Activated CD4-positive, alpha-beta T cell treated with anti-CD3 and anti-CD28 coated beads, Interleukin-2, Interleukin-6, amounts not matched to agents 100 ng/mL and 50 ng/mL, durations not matched to agents 16 hours and 8 hours (primary cell): ENCODE data around the gene ZSCAN16.
A peak's percentile ranks its signal among the peaks of the same experiment; 100 is the strongest.
"Not testable (repeated sequence)": the region's sequence is repeated elsewhere in the genome, so short reads cannot be mapped to it uniquely, and the experiment has no call there.

Experiments
- DNase-seq: peaks from one replicate; pipeline ENCODE4 v3.0.0-alpha.2; 2020

ZSCAN16 gene

DNA sequence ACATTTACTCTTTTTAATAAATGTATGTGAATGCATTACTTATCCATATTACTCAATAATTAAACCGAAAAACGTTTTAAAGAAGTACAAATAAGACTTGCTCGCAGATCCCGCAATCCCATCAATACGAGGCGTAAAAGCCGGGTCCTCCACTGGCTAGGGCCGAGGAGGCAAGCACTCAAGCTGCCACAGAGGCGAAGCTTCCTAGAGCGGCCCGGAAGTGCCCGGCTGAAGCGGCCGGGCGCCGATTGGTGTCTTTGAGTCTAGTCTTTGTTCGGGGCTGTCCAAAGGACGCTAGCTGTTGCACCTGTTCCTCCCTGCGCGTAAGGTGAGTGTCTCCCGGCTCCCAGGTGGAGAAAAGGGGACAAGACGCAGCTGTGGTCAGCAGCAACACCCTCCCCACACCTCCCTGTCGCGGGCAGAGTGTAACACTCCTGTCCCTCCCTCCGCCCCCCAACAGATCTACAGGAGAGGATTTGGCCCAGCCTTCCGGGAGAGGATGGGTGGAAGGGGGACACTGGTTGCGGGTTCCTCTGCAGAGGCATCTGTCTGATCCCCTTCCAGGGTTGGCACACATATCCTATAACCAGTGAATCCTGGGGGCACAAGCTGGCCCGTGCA lies at the start of gene ZSCAN16:
ZSCAN16 (plus strand) TSS at position 260 of the 621 bp plus-strand sequence. CDS start 835 bp downstream, outside the sequence.
- peak; percentile 86 for DNase-seq

DNA sequence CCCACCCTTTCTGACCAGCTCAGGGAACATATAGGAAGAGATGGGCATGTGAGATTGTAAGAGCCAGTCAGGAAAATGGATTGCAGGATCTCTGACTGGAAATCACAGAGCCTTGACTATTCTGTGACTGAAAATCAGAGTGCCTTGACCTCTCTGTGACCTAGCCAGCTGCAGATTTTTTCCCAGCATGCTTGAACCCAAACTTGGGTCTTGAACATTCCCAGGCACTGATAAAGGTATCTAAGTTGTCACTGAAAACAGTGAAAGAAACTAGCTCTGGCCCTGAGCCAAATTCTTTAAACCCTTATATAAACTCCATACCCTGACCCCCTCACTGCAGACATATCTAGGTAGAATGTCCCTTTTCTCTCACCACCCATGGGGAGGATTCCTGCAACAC lies 46.4 kb upstream of the ZSCAN16 start:
- DNase-seq: no peak

DNA sequence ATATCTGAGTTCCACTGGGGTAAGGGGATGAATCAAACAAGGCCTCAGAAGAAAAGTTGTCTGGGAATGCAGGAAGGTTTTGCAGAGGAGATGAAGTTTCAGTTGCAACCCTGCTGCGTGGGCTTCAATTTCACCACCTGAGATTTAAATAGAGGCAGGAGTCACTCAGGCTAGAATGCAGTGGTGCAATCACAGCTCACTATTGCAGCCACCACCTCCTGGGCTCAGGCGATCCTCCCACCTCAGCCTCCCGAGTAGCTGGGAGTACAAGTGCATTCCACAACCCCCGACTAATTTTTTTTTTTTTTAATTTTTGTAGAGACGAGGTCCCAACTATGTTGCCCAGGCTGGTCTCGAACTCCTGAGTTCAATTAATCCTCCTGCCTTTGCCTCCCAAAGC lies 45.6 kb upstream of the ZSCAN16 start:
- DNase-seq: no peak

DNA sequence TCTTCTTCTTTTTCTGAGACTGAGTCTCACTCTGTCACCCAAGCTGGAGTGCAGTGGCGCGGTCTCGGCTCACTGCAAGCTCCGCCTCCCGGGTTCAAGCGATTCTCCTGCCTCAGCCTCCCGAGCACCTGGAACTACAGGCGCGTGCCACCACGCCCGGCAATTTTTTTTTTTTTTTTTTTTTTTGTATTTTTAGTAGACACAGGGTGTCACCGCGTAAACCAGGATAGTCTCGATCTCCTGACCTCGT lies 44.1 kb upstream of the ZSCAN16 start, which contains the start of gene ZNF165:
ZNF165 (plus strand) TSS at position 188 of the 250 bp plus-strand sequence. CDS start 4,913 bp downstream, outside the sequence.
- not testable (repeated sequence) for DNase-seq

DNA sequence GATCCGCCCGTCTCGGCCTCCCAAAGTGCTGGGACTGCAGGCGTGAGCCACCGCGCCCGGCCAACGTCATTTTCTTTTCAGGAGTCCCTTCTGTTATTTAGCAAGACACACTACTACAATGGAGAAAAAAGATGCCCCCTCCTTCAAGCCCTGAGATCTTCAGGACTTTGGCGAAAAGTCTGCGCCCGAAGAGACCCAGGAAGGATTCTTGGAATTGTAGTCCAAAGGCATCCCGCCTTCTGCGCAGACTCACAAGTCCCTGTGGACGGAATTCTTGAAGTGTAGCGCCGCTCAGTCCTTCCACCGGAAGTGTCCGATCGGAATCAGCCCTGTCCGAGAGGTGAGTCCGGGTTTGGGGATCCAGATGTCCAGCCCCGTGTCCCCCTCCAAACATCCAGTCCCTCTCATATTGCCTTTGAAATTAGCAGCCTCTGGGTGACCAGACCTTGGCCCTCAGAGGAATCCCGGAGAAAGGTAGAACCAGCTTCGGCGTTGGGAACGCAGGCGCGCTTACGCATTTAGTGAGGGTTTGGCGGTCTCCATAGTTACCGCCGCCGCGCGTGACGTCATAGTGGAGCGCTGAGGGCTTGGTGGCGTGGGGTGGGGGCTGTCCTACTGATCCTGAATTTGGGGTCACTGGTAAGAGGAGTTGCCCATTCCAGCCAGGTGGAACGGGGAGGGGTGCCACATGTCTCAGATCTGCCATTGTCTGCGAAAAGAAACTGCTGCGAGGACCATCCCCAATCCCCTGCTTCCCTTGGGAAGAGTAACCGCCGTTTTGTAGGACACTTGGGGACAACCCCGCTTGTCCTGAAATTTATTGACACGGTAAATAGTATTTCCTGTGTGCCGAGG lies 43.6 kb upstream of the ZSCAN16 start:
- peak; percentile 92 for DNase-seq

DNA sequence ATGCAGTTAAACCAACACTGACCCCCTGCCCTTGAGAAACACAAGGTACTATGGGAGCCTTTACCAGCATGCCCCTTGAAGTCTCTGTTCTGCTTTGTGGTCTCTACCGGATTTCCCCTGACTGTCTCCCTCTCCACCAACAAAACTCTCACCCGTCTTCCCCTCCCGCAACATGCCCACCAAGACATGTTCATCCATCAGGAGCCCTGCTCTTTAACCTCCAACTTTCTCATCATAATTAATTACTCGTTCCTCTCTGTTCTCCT lies 43.0 kb upstream of the ZSCAN16 start:
- peak; percentile 5 for DNase-seq

DNA sequence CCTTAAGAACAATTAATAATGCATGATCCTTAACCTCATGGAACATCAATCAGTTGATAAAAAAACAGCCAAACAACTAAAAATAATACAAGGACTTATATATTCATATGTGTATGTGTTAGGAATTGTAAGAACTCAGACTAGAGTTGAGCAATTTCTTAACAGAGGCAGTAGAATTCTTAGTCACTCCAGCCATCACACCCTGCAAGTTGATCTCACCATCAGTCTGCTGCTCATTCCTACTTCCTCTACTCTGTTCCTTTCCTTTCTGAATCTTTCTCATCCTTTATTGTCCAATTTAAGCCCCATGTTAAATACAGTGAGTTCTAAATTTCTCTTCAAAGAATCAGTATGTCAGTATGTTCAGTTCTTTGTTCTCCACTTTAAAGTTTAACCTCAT lies 41.5 kb upstream of the ZSCAN16 start:
- no peak for DNase-seq

DNA sequence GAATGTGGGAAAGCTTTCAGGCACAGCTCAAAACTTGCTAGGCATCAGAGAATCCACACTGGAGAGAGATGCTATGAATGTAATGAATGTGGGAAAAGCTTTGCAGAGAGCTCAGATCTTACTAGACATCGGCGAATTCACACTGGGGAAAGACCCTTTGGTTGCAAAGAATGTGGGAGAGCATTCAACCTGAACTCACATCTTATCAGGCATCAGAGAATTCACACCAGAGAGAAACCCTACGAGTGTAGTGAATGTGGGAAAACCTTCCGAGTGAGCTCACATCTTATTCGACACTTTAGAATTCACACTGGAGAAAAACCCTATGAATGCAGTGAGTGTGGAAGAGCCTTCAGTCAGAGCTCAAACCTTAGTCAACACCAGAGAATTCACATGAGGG lies 35.4 kb upstream of the ZSCAN16 start:
- no peak for DNase-seq

DNA sequence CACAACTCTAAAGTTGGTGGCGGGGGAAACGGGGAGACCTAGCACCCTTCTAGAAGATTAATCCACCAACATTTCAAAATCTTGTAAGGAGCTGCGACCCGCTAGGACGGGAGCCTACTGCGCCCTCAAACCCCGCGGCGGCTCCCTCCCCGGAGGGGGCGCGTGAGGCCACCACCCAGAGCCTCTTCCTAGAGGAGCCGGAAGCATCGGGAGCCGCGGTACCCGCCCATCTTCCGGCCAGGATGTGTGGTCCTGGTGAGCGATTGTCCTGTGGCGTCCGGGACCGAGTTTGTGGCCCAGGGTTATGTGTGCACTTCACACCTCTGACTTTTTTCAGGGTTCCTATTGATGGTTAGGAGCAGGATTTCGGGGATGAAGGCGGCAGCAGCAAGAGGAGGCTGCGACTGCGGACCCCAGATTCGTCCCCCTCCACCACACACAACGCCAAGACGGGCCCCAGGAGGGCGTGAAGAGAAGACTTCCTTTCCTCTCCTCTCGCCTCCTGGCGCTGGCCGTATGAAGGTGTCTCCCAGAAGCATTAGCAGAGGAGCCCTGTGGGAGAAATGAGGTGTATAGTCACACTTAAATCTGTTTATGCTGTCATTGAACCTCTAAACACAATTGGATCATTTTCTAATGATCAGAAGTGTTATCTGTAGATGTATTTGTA lies 33.4 kb upstream of the ZSCAN16 start:
- no peak for DNase-seq

DNA sequence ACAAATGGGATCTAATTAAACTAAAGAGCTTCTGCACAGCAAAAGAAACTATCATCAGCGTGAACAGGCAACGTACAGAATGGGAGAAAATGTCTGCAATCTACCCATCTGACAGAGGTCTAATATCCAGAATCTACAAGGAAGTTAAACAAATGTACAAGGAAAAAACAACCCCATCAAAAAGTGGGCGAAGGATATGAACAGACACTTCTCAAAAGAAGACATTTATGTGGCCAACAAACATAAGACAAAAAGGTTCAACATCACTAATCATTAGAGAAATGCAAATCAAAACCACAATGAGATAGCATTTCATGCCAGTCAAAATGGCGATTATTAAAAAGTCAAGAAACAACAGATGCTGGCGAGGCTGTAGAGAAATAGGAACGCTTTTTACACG lies 22.2 kb upstream of the ZSCAN16 start:
- not testable (repeated sequence) for DNase-seq

DNA sequence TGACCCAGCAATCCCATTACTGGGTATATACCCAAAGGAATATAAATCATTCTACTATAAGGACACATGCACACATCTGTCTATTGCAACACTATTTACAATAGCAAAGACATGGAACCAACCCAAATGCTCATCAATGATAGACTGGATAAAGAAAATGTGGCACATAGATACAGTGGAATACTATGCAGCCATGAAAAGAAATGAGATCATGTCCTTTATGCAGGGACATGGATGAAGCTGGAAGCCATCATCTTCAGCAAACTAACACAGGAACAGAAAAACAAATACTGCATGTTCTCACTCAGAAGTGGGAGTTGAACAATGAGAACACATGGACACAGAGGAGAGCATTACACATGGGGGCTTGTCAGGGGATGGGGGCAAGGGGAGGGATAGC lies 21.7 kb upstream of the ZSCAN16 start:
- DNase-seq: not testable (repeated sequence)

DNA sequence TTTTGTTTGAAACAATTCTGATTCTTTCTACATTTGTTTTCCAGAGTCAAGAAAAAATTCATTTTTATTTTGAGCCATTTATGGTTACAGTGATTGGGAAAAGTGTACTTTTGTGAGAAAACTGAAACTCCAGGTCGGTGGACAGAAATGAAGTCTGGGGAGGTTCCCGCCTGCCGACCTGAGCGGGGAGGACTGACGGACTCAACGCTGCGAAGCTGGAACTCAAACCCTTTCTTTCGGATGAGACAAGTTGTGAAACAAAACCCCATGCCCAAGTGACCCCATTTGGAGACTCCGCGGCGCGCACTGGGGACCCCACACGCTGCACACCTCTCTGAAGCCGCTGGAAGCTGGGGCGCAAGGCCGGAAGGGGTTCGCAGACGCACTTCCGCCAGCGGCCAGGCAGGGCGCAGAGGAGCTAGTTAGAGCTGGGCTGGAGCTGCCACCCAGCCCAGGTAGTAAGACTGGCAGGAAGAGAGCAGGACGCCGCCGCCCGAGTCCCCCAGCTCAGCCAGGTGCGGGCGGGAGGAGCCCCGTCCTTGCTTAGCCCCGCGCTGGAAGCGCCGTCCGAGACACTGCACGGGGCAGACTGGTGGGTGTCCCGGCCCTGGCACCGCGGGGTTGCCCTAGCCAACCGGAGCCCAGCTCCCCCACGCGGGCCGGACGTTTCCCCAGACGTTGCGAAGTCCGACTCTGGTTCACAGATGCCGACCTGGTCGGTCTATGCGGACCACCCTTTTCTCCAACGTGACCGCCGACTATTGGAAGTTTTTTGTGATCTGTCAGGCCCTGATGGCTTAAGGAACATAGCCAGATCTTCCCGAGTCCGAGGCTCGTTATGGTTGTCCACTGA lies 19.8 kb upstream of the ZSCAN16 start:
- peak; percentile 89 for DNase-seq

DNA sequence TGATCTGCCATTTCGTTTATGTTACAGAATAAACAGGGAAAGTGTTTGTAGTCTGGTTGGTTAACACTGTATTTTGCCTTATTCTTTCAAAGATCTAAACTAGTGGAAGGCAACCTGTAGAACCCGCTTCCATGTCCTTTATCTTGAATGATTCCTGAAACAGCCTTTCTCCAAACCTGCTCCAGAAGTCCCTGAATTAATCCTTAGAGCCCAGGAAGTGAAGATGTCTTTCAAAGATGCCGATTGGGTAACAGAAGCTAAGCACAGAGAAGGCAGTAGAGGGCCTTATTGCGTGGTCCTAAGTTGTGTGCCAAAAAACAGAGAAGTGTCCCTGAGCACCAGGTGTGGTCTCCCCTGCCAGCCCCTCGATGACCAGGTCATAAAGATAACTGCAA lies 19.2 kb upstream of the ZSCAN16 start:
- DNase-seq: no peak

DNA sequence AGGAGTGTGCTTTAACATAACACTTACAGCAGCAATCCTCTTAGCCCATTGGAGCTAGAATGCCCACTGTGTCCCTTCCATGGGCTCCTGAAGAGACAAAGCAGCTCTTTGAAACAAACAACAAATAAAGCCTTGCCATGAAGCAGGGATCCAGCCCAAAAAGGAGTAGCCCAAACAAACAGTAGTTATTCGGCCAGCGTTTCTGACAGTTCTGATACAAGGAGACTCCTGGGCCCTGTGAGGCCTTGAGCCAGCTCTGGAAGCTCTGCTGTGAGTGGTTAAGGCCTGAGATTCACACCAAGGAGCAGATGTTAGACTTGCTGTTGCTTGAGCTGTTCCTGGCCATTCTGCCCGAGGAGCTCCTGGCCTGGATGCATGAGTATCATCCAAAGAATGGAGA lies 16.9 kb upstream of the ZSCAN16 start:
- DNase-seq: no peak

DNA sequence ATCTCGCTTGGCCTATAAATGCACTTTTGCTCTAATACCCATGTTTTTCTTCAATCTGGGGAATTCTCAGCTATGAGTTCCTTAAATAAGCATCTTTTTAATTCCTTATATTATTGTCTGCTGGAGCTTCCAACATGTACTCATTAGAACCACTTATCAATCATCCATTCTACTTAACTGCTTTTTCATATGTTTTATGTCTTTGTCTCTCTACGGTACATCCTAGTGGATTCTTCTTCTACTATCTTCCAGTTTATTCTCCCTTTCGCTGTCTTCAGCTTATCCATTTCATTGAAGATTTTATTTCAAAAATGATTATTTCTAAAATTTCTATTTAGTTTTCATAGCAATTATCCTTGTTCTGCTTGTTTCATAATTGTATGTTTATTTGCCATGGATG lies 12.4 kb upstream of the ZSCAN16 start:
- DNase-seq: no peak

DNA sequence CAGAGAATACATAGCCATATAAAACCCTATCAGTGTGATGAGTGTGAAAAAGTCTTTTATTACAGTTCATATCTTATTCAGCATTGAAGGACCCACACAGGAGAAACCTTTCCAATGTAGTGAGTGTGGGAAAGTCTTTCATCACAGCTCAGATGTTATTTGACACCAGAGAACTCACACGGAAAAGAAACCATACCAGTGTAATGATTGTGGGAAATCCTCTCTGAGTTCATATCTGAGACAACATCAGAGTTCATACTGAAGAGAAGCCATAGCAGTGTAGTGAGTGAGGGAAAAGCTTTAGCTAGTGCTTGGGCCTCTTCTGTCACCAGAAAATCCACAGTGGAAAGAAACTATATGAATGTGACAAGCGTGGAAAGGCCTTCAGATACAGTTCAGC lies 8.6 kb upstream of the ZSCAN16 start:
- no peak for DNase-seq

DNA sequence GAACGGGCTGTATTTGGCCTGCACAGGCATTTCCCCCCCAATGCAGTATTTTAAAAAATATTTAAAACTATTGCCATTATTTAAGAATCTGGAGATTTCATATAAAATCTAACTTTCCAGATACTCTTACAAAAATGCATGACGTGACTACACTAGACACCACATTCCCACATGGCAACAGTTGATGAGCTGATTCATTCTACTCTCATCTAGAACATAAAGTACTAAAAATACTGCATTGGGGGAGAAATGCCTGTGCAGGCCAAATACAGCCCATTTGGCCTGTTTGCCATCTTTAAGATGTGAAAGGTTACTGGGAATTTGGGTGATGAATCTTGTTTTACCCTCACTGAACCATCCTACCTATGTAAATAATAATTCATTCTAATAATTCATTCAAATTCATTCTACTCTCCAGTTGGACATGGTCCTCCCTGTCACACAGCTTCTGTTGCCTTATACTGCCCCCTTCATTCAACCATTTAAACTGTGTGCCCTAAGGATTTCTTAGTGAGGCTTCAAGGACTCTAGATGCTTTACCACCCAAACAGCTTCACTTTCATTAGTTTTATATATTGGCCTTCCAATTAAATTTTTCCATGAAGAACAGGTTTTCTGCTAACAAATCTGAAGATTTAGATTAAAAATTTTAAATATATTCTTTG lies 6.9 kb upstream of the ZSCAN16 start:
- no peak for DNase-seq

DNA sequence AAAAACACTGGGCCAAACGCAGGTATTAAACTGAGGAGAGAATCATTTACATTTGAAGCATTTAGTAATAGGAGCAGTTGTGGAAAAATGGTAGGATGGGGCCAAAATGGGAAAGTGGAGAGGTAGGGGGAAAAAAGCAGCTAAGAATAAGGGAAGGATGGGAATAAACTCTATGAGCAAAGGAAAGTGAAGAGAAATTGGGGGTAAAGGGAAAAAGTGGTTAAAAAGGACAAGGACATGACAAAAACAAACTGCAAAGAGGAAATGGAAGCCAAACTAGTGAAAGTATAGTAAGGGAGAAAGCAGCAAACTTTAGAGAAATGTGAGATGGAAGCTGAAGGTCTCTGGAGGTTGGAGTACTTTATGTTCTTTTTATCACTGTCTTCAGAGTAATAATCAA lies 6.2 kb upstream of the ZSCAN16 start:
- no peak for DNase-seq

DNA sequence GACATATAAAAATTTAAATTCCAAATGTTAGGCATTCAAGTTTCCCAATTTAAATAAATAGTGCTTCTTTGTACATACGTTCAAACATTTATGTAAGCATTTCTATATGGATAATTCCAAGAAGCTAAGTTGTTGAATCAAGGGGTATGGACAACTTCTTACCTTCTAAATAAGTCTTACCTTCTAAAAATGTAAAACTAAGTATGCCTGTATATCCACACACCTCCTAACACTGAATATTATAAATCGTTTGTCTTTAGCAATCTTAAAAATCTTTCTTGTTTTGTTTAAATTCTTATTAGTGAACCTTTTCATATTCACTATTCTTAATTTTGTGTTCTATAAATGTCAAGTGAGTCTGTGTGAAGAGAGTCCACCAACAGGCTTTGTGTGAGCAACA lies 2.5 kb upstream of the ZSCAN16 start:
- no peak for DNase-seq

DNA sequence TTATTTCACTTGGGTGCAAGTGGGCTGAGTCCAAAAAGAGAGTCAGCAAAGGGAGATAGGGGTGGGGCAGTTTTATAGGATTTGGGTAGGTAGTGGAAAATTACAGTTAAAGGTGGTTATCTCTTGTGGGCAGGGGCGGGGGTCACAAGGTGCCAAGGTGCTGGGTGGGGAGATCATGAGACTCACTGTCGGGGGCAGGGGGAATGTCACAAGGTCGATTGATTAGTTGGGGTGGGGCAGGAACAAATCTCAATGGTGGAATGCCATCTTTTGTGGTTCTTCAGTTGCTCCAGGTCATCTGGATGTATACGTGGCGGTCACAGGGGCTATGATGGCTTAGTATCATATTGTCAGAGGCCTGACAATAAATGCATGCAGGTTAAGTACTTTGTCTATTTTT lies 2.1 kb upstream of the ZSCAN16 start:
- DNase-seq: not testable (repeated sequence)

DNA sequence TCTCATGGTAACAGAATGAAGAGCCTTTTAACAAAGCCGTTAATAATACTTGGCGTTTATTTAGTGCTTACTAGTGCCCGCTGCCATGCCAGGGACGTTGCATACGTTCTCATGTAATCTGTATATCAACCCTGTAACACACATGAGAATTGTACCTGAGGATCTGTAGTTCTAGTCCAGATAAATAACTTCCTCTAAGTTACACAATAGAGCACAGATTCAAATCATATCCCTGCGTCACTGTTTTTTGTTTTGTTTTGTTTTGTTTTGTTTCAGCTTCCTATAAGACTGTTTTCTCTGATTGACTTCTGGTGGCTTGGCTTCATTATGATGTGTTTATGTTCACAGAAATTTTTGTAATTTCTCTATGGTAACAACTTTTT lies 553 bp downstream of the ZSCAN16 start:
- DNase-seq: no peak

DNA sequence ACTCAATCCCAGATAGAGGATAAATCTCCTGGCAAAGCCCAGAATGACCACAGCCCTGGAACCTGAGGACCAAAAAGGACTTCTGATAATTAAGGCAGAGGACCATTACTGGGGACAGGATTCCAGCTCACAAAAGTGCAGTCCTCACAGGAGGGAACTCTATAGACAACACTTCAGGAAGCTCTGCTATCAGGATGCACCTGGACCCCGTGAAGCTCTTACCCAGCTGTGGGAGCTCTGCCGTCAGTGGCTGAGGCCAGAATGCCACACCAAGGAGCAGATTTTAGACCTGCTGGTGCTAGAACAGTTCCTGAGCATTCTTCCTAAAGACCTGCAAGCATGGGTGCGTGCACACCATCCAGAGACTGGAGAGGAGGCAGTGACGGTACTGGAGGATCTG lies 992 bp downstream of the ZSCAN16 start:
- DNase-seq: no peak

DNA sequence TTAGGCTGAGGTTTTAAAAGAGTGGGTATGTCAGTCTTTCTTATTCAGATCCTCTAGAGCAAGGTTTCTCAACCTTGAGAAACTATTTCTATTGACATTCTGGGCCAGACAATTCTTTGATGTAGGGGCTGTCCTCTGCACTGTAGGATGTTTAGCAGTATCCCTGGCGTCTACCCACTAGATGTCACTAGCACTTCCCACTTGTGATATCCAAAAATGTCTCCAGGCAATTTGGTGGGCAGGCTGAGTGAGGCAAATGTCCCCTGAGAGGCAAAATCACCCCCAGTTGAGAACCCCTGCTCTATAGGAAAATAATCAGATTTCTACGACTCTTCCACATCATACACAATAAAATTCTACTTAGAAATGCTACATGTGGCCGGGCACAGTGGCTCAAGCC lies 9.6 kb downstream of the ZSCAN16 start:
- peak; percentile 49 for DNase-seq
